Activated T-cell treated with anti-CD3 and anti-CD28 coated beads, Interleukin-2, amount 50 U/mL, for 1 hour (primary cell): ENCODE measurements around the gene UNC13B.
"Not testable (repeated sequence)": the region's sequence is repeated elsewhere in the genome, so short reads cannot be mapped to it uniquely, and the experiment has no call there.

Source experiments
- DNase-seq: peaks from one replicate; pipeline ENCODE4 v3.0.0-alpha.2; 2020

The UNC13B gene

DNA sequence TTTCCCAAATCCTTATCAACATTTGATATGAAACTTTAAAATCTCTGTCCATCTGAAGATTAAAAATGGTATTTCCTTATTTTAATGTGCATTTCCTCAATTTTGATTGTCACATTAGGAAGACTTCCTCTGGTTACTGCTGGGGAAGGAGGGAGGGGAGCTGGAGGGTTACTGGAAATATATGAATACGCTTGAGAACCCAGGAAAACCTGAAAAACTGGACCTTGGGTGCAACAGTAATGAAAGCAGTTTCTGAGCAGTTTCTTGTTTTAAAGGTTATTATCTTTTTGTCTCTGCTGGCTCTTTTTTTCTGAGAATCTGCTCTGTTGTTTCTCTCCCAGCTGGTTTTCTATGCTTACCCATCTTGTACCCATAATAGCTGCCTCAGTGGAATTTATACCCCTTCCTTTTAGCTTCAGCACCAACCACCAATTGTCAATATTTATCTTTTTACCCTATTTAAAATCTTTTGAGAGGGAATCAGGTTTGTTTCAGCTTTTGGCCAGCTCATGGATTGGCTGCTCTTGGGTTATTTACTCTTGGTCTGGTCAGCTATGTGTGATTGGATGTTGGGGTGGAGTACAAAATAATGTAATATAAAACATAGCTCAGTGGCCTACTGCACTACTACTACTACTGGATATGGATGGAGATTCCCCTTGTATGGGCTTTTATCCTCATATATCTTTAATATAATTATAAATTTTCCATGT, 67.4 kb downstream of the UNC13B start:
- no peak for DNase-seq

DNA sequence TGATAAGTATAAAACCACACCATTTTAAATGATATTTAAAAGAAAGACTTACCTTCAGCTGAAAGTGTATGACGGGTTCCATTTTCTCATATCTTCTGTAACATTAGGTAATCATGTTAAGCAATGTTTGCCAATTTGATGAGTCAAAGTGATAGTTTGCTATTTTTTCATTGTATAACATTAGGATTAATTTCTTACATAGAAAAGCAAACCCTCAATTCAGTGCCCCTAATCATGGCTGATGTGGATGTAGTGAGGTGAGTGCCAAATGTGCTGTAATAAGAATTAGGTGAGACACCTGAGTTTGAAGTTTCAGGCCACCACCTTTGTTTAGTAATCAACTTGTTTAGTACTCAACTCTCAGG, 68.0 kb downstream of the UNC13B start:
- DNase-seq = no peak

DNA sequence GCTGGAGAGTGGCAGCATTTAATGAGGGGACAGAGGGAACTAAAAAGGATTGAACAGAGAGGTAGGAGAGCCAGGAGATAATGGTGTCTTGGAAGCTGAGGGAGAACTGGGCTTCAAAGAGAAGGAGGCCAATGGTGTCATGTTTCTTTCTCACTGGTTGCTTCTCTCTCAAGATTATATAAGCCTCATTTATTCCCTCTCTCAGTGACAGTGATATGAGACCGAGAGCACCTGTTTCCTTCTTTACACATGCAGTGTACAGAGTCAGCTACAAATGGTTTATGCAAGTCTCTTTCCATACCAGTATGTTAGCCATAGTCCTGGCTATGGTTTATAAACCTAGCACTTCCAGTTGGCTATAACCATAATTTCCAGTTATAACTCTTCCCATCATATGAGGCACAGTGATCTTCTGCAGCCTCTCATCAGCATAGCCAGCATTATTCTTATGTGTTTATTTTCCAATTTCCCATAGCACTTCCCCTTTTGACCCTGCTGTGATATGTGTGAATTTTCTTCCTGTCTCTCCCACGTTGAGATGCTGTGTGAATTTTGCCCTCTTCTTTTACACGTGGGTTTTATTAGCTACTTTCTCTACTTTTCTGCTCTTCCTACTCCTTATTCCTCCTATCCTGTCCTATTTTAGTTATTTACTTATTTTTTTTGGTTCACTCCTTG, 71.2 kb downstream of the UNC13B start:
- no peak for DNase-seq

DNA sequence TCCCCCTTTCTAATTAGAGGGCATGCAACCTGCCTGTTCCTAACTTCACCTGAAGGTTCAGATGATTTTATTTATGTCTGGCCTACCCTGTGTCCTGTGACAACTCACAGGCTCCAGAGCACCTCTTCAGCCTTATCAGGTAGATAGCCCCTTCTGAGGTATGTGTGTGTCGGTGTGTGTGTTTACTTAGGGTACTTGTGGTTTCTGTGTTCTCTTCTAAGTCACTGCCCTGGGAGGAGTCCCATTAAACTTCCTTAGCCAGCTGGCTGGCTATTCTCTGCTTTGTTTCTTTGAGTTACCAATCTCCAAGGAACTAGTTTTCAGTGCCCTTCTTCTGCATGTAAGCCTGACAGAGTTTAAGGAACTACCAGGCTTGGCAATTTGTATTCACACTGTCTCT, 74.9 kb downstream of the UNC13B start:
- DNase-seq = no peak

DNA sequence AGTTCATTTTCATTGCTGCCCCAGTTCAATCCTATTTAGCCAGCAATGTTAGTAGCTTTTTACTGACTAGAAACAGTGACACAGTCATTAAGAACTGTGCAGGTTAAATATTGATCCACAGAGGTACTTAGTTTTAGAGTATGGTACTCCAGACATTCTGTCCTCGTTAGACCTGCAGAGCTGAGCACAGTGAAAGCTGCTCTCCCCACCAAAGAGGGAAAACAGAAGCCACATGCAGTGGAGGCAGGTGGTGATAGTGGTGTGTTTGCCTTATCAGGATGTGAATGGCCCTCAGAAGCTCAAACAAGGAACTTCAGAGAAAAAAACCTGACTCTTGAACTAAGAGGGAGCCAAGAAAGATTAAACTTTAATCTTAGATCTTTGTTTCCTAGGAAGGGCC, 75.5 kb downstream of the UNC13B start:
- DNase-seq = no peak

DNA sequence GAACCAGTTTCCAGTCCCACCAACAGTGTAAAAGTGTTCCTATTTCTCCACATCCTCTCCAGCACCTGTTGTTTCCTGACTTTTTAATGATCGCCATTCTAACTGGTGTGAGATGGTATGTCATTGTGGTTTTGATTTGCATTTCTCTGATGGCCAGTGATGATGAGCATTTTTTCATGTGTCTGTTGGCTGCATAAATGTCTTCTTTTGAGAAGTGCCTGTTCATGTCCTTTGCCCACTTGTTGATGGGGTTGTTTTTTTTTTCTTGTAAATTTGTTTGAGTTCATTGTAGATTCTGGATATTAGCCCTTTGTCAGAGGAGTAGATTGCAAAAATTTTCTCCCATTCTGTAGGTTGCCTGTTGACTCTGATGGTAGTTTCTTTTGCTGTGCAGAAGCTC, 84.1 kb downstream of the UNC13B start:
- not testable (repeated sequence) for DNase-seq

DNA sequence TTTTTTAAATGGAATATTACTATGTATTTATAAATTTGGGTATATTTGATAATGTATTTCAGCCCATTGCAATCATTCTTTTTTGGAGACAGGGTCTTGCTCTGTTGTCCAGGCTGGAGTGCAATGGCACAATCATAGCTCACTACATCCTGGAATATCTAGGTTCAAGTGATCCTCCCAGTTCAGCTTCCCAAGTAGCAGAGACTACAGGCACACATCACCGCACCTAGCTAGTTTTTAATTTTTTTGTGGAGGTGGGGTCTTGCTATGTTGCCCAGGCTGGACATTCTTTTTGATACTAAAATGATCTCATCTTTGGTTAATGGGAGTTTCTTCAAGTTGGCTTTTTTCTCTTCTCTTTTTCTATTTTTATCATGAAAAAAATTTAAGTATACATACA, 91.3 kb downstream of the UNC13B start:
- no peak for DNase-seq

DNA sequence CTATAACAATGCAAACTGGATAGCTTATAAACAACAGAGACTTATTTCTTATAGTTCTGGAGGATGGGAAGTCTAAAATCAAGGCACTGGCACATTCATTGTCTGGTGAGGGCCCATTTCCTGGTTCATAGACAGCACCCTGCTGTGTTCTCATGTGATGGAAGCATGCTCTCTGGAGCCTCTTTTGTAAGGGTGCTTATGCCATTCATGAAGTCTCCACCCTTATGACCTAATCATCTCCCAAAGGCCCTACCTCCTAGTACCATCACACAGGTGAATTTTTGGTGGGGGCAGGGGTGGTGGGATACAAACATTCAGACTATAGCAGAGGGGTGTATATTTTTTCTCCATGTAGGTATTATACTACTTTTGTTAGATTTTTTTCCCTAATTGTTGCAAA, 92.4 kb downstream of the UNC13B start:
- no peak for DNase-seq

DNA sequence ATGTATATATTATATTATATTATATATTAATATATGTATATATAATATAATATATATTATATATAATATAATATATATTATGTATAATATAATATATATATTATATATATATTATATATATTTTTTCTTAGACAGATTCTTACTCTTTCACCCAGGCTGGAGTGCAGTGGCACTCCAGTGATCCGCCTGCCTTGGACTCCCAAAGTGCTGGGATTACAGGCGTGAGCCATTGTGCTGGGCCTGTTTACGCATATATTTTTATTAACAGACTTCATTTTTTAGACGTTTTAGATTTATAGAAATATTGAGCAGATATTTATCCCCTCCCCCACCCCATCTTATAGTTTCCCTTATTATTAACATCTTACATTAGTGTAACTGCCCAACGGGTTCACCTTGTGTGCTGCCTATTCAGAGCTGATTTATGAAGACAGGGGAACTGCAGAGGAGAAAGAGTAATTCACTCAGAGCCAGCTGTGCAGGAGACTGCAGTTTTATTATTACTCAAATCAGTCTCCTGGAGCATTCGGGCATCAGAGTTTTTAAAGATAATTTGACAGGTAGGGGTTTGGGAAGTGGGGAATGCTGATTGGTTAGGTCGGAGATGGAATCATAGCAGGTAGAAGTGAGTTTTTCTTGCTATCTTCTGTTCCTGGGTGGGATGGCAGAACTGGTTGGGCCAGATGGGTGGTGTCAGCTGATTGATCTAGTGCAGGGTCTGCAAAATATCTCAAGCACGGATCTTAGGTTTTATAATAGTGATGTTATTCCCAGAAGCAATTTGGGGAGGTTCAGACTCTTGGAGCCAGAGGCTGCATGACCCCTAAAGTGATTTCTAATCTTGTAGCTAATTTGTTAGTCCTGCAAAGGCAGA, 93.4 kb downstream of the UNC13B start:
- no peak for DNase-seq

DNA sequence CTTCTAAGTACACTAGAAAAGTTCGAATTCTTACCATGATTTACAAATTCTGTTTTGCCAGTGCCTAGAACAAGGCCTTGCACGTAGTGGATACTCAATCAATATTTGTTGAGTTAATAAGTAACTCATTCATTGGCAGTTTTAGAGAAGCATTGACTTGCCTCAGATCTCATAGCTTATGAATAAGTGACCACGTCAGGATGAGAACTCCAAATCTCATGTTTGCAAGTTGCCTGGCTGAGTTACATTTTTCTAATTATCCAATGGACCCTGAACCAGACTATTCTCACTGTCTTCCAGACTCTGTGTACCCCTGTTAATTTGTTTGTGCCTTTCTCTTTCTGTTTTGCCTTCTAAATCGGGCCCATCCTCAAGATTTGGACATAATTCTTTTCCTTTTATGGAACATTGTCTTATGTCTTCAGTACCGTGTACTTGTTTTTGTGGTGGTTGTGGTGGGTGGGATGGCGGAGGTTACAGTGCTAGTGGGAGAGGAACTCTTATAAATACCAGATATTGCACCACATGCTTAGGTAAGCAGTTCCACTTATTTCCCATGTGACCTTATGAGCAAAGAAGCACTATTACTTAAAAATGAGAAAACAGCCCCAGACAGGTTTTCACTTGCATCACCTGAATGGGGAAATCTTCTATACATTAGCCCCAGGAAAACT, 96.3 kb downstream of the UNC13B start:
- DNase-seq = no peak

DNA sequence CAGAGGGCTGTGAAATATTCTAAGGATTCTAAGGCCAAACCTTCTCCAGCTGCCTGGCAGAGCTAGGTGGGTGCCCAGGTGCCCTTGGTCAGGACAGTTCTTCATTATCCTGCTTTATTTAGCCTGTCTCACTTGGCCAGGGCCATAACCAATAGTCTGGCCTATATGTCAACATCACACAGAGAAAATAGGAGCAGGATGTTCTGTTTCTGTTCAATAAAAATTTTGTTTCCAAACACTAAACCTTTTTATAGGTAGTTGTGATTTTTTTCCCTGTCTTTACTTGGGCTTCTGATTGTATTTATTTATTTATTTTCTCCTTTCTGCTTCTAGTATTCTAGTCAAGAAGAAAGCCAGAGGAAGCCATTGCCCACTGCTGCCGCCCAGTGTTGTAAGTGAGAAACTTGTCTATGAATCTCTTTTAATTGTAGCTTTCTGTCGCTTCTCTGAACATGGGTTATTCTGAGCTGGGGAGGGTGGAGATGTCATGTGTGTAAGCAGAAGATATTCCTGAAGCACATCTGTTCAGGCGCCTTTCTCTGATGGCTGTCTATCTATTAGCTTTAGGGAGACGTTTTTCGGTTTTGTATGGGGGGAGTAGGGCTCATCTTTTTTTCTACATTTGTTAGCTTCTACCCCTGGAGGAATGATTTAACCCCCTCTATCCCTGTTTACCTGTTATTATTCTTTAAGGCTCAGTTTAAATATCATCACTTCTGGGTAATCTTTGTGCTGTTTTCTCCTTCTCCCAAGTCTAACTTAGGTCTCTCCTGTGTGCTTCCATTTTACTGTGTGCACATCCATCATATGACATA, 97.1 kb downstream of the UNC13B start:
- DNase-seq = peak; percentile 40

DNA sequence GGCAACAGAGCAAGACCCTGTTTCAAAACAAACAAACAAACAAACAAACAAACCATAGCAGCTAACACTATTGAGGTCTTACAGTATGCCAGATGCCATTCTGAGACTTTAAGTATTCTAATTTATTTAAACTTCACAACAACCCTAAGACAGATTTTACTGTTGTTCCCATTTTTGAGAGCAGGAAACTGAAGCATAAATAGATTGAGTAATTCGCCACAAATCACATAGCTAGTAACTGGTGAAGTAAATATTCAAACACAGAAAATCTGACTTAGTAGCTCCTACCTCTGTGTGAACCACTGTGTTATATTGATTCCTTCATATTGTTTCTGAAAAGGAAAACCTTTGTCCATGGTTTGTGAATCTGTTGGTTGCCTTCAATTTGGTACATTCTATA, 98.4 kb downstream of the UNC13B start:
- no peak for DNase-seq

DNA sequence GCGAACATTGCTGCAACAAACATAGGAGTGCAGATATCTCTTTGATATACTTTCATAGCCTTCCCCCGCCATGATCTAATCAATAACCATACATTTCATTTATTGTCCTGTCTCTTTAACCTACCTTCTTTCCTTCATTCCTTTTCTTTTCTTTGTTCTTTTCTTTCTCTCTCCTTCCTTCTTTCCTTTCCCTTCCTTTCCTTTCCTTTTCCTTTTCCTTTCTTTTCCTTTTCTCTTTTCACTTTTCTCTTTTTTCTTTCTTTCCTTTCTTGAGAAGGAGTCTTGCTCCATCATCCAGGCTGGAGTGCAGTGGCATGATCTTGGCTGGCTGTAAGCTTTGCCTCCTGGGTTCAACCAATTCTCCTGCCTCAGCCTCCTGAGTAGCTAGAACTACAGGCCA, 100.3 kb downstream of the UNC13B start:
- DNase-seq = no peak

DNA sequence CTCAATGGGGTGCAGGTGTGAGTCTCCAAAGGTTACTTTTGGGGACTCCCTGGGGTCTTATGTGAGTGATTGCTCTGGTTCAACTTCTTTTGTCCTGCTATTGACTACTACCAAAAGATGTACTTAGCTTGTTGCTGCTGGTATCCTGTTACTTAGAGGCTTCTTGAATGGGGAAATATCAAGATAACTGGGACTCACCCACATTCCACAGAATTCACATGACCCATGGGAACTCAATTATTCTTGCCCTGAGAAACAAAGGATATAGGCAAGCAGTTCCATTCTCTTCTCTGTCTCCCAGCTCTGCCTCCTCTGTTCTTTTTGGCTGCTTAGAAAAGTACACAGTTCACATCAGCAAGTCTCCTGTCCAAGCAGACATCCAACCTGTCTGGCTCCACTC, 105.9 kb downstream of the UNC13B start:
- DNase-seq = no peak

DNA sequence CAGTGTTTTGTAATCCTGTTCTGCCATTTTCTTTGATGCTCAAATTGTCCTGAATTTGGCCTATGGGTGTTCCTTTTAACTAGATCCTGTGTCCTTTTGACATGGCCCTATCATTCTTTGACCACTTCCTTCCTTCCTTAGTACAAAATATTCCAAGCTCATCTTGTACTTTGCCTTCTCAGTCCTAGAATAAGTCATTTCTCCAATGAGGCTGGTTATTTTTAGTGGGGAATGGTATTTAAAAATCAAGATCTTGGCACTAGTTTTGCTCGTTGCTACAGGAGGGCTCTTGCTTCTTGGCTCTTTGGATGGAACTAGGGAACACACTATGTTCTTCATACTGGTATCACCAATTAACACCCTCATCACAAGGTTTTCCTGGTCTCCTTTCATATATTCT, 108.1 kb downstream of the UNC13B start:
- no peak for DNase-seq

DNA sequence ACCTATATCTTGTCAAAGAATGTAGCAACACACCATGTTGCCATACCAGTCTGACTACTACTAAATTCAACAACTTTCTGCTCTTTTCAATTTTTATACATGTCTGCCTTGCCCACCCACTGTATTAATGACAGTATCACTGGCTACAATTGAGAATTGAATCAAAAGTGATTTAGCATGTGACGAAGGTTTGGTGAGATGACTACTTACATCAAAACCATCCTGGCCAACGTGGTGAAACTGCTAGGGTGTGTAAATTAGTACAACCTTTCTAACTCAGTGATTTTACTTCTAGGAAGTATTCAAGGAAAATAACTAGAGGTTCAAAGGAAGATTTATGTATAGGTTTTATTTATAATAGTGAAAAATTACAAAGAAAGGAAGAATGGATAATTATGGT, 109.8 kb downstream of the UNC13B start:
- DNase-seq = no peak

DNA sequence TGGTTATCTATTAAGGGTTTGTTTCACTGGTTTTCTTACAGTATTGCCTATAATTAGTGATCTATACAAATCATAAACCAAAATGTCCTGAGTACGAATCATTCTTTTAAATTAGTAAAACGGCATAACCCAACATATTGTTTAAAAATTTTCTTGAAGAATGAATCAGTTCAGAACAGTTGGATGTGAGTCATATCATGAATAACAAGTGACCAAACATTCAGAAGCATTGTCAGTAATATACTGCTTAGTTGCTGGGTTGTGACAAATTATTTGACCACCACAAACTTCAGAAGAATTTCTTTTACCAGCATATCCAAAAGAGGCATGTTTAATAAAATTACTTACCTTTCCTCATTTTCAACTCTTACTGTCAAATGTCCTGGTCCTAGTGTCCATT, 111.2 kb downstream of the UNC13B start:
- no peak for DNase-seq

DNA sequence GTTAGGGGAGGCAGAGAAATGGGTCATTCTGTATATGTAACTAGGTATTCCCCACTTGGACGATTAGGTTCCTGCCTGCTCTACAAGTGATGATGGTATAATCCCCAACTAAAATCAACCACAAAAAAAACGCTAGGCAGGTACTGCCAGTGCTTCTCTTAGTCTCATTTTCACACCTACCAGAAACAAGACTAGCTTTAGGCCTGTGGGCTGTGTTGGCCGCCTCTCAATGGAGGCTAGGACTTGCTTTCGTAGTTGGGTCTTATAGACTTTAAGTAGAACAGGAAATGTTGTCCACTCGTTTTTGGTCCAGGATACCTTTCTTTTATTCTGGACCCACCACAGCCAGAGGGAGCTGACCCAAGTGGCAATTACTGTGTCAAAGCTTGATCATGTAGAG, 111.8 kb downstream of the UNC13B start:
- no peak for DNase-seq

DNA sequence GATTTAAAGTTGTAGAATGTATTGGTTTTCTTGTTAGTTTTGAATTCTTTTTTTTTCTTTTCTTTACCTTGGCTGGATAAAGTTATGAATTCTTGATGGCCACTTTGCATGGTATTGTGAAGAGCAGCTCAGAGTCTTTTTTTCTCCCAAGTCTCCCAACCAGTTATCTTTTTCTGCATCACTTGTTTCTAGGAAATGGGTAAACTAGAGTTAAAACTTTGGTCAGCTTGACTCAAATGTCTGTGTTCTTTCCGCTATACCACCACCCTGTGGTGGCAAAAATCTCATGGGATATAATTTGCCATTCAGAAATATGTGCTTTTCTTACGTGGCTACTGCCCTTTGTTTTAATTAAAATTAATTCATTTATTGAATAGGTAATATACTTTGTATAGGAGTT, 113.2 kb downstream of the UNC13B start:
- DNase-seq = no peak

DNA sequence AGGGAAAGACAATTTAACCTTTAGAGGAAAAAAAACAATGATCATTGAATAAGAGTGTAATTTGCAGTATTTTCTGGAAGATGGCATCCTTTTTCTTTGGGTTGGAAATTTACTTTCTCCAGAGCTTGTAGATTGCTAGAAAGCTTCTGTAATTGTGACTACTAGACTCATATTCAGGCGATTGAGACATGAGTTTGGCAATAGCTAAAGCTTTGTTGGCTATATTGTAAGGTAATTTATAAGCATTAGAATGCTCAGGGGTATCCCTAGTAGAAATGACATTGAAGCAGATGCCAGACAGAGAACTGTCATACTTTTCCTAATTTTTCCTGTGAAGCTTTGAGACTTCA, 115.3 kb downstream of the UNC13B start:
- DNase-seq = no peak

DNA sequence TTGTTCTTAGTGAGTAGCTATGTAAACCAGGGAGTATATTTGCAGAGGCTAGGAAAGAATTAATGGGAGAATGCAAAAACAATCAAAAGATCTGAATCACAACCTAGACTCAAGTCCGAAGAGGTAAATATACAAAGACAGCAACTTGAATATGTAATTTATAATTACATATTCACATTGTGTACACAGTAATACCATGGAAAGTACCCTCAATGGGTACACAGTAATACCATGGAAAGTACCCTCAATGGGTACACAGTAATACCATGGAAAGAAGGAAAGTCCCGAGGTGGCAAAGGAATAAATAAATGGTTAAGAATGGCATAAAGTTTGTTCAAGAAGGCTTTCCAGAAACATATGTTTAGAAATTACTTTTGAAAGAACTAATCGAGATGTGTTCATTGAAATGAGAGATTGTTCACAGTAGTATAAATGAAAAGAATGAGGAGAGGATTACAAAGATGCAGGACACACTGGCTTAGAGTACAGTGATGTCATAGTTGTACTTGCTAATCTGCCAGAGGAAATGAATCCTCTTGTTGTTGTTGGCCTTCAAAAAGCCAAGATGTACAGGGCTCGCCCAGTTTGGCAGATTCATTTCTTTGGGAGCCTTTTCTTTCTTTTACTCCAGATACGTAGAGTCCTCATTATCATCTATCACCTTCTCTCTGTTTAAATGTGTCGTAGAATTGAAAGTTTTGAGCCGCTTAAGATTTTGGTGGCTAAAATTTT, 116.0 kb downstream of the UNC13B start:
- no peak for DNase-seq

DNA sequence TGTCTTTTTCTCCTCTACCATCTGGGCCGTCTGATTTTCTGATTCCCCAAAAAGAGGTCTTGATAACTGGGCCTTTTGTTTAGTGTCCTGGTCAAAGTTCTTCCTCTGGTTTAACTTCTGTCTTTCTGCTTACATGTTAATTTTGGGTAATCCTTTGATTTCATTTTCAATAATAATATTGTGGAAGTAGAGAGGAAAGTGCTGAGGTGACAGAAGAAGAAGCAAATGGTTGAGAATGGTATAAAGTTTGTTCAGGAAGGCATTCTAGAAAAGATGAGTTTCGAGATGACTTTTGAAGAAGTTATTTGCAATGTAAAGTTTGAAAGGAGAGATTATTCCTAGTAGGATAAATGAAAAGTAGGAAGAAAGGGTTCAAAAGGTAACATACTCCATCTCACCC, 118.1 kb downstream of the UNC13B start:
- no peak for DNase-seq
